ENCODE measurements around the gene PDIA6.

Gene PDIA6

GRCh38 chr2:10859278-10859677, 46.7 kb upstream of the PDIA6 start:
- H3K27me3 ChIP-seq: peaks cover 62% of the 10 kb centered on the region
- no peak overlapping the region for H3K27ac ChIP-seq
- no peak for TF ChIP-seq CTCF (IDR thresholded peaks at IDR 0.05)
- H3K36me3 ChIP-seq: no peaks in the 10 kb centered on the region
- H3K9me3 ChIP-seq: no peaks in the 10 kb centered on the region
- peaks cover 5 to 9% of the 10 kb centered on the region in 2 experiments for H3K4me1 ChIP-seq (ENCODE audit: control insufficient read depth in 1 of 2, insufficient read depth in 1 of 2, low read depth in 1 of 2, low read length in 1 of 2)
- H3K4me3 ChIP-seq (ENCODE audit: low read depth in 1 of 2, low read length in 1 of 2): no peak overlapping the region

- Histone ChIP-seq H3K36me3 (no peaks in the 10 kb centered on the region), H3K27ac (no peak overlapping the region), H3K9me3 (no peaks in the 10 kb centered on the region), H3K4me1 (ENCODE audit: control insufficient read depth in 1 of 2, insufficient read depth in 1 of 2, low read depth in 1 of 2, low read length in 1 of 2) (no peaks in the 10 kb centered on the region), H3K4me3 (ENCODE audit: low read depth in 1 of 2, low read length in 1 of 2) (no peak overlapping the region), H3K27me3 (peaks cover 46% of the 10 kb centered on the region)
- TF ChIP-seq CTCF (IDR thresholded peaks at IDR 0.05): no peak
Measured at GRCh38 chr2:10848541-10848940, 36.0 kb upstream of the PDIA6 start.

GRCh38 chr2:10847008-10847407, 34.4 kb upstream of the PDIA6 start:
- H3K9me3 ChIP-seq: no peaks in the 10 kb centered on the region

GRCh38 chr2:10846110-10846861, 33.7 kb upstream of the PDIA6 start:
- no peak overlapping the region for H3K27ac ChIP-seq
- TF ChIP-seq CTCF (IDR thresholded peaks at IDR 0.05): no peak
- no peaks in the 10 kb centered on the region for H3K36me3 ChIP-seq
- H3K9me3 ChIP-seq: no peaks in the 10 kb centered on the region
- peaks cover 30% of the 10 kb centered on the region for H3K27me3 ChIP-seq
- no peaks in the 10 kb centered on the region for H3K4me1 ChIP-seq (ENCODE audit: control insufficient read depth in 1 of 2, insufficient read depth in 1 of 2, low read depth in 1 of 2, low read length in 1 of 2)
- no peak overlapping the region for H3K4me3 ChIP-seq (ENCODE audit: low read depth in 1 of 2, low read length in 1 of 2)

More at GRCh38 chr2:10847008-10847407, 34.4 kb upstream of the PDIA6 start:
- no peak for TF ChIP-seq CTCF (IDR thresholded peaks at IDR 0.05)
- H3K36me3 ChIP-seq: no peaks in the 10 kb centered on the region
- H3K4me3 ChIP-seq (ENCODE audit: low read depth in 1 of 2, low read length in 1 of 2): no peak overlapping the region
- no peak overlapping the region for H3K27ac ChIP-seq
- H3K4me1 ChIP-seq (ENCODE audit: control insufficient read depth in 1 of 2, insufficient read depth in 1 of 2, low read depth in 1 of 2, low read length in 1 of 2): no peaks in the 10 kb centered on the region
- peaks cover 36% of the 10 kb centered on the region for H3K27me3 ChIP-seq

GRCh38 chr2:10845640-10846039, 33.1 kb upstream of the PDIA6 start:
- Histone ChIP-seq H3K36me3 (no peaks in the 10 kb centered on the region), H3K27ac (no peak overlapping the region), H3K4me3 (ENCODE audit: low read depth in 1 of 2, low read length in 1 of 2) (no peak overlapping the region), H3K9me3 (no peaks in the 10 kb centered on the region), H3K4me1 (ENCODE audit: control insufficient read depth in 1 of 2, insufficient read depth in 1 of 2, low read depth in 1 of 2, low read length in 1 of 2) (no peaks in the 10 kb centered on the region), H3K27me3 (peaks cover 30% of the 10 kb centered on the region)
- TF ChIP-seq CTCF (IDR thresholded peaks at IDR 0.05): no peak
